Tibial nerve (tissue), 4 donors: ENCODE data around the gene FBL. TPM values are rescaled to one million over a fixed set of nuclear protein-coding genes. Genes with fewer than 3 reads are reported as not detected.

Experiments used
- DNase-seq, 2 donors: peaks; one replicate each; pipeline ENCODE4 v3.0.0-alpha.2; 2019; ENCODE audit warnings: low spot score in 2 of 2
- H3K27ac ChIP-seq, 4 donors: fragments of 200-600 bp; sonication (generic) in 3 of 4; one replicate each; pipeline ENCODE4 v1.5.1; 2017 to 2019; ENCODE audit warnings: mild to moderate bottlenecking in 1 of 4
- H3K27me3 ChIP-seq, 2 donors: fragments of 200-600 bp; sonication (generic) in 1 of 2; one replicate each; pipeline versions ENCODE4 v1.5.1 to v1.6.0; 2017 to 2019
- H3K36me3 ChIP-seq, 3 donors: fragments of 200-600 bp; sonication (generic); one replicate each; pipeline ENCODE4 v1.5.1; 2018 to 2019
- H3K4me1 ChIP-seq, 4 donors: fragments of 200-600 bp; sonication (generic) in 3 of 4; one replicate each; pipeline ENCODE4 v1.5.1; 2017 to 2019
- H3K4me3 ChIP-seq, 4 donors: fragments of 200-600 bp; sonication (generic) in 3 of 4; one replicate each; pipeline ENCODE4 v1.5.1; 2017 to 2019; ENCODE audit warnings: mild to moderate bottlenecking in 1 of 4, moderate library complexity in 1 of 4
- H3K9me3 ChIP-seq, 4 donors: fragments of 200-600 bp; sonication (generic) in 3 of 4; one replicate each; pipeline ENCODE4 v1.5.1; 2017 to 2019
- CTCF ChIP-seq, 5 experiments: fragments of 200-600 bp in 3 of 5; fragments of 450-650 bp in 2 of 5; sonication (generic) in 3 of 5; IDR thresholded peaks; one replicate each; pipeline ENCODE4 v1.5.1; 2016 to 2019; ENCODE audit warnings: antibody characterized with exemption in 5 of 5, mild to moderate bottlenecking in 3 of 5, moderate library complexity in 2 of 5
- EP300 ChIP-seq, 2 donors: sonication (generic); formaldehyde crosslinking; IDR thresholded peaks; one replicate each; pipeline ENCODE4 v1.6.1; 2017; ENCODE audit warnings: antibody characterized with exemption in 2 of 2, mild to moderate bottlenecking in 1 of 2
- POLR2A ChIP-seq, 2 donors: fragments of 450-650 bp; IDR thresholded peaks; one replicate each; pipeline ENCODE4 v1.6.1; 2017; ENCODE audit warnings: antibody characterized with exemption in 2 of 2, mild to moderate bottlenecking in 2 of 2, moderate library complexity in 2 of 2
- WGBS, 2 donors: methylation state at CpG; one replicate each; pipeline ENCODE4 v1.1.5; 2018; 5-methylcytosine and 5-hydroxymethylcytosine counted together
- total RNA-seq, 4 donors: library from RNA; depleted of rRNA; stranded (reverse); fragments of >200 nt; gene quantifications; one replicate each; pipeline ENCODE4 v1.1.0, GENCODE V29; 2016

FBL gene
- total RNA-seq, 4 donors from 2014 or later, result 170 to 204 (median 177) TPM

- no peaks in the 10 kb centered on the region for H3K27me3 ChIP-seq
- peaks cover 2 to 28% (median 8%) of the 10 kb centered on the region in 3 donors for H3K36me3 ChIP-seq
- WGBS, 2 donors, result 84 to 86% methylated on average over 7 of the region's 7 CpGs
- peaks cover 0 to 52% (median 23%) of the 10 kb centered on the region in 4 donors for H3K4me1 ChIP-seq
- DNase-seq, result no peak
- peak overlapping the region in 1 of 4 donors; percentile 42 for H3K27ac ChIP-seq
- H3K4me3 ChIP-seq, result no peak overlapping the region
- H3K9me3 ChIP-seq, result no peaks in the 10 kb centered on the region
- TF ChIP-seq EP300 (IDR thresholded peaks at IDR 0.05), result no peak
- TF ChIP-seq POLR2A (IDR thresholded peaks at IDR 0.05), result no peak
- TF ChIP-seq CTCF (IDR thresholded peaks at IDR 0.05), result no peak
These were observed 3.3 kb downstream of the FBL start for GRCh38 chr19:39842693-39843435.

GRCh38 chr19:39841041-39841440, 5.1 kb downstream of the FBL start:
- peaks cover 8 to 46% (median 8%) of the 10 kb centered on the region in 3 donors for H3K36me3 ChIP-seq
- H3K9me3 ChIP-seq, result no peaks in the 10 kb centered on the region
- no peaks in the 10 kb centered on the region for H3K27me3 ChIP-seq
- H3K27ac ChIP-seq, result no peak overlapping the region
- H3K4me3 ChIP-seq, result no peak overlapping the region
- no peak for DNase-seq
- TF ChIP-seq EP300 (IDR thresholded peaks at IDR 0.05) (no peak), POLR2A (IDR thresholded peaks at IDR 0.05) (no peak), CTCF (IDR thresholded peaks at IDR 0.05) (no peak)
- H3K4me1 ChIP-seq, result peaks cover 0 to 43% (median 19%) of the 10 kb centered on the region in 4 donors
- 93 to 95% methylated on average over 4 of the region's 4 CpGs for WGBS, 2 donors

DNA sequence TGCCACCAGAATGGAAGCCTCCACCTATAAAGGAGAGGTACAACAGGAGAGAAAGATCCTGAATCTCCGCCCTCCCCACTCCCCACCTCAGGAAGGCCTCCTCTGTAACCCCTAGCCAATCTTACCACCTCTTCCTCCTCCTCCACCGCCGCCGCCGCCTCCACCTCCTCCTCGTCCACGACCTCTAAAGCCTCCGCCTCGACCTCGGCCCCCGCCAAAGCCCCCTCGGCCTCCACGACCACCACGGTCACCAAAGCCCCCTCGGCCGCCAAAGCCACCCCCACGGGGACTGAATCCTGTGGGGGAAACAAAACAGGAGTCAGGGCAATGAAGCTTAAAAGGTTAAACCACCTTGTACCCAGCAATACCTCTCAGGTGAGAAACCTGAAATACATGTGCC, 5.7 kb downstream of the FBL start:
- H3K9me3 ChIP-seq, result no peaks in the 10 kb centered on the region
- 89 to 91% methylated on average over 17 of the region's 17 CpGs for WGBS, 2 donors
- no peaks in the 10 kb centered on the region for H3K27me3 ChIP-seq
- no peak for DNase-seq
- H3K4me3 ChIP-seq, result no peak overlapping the region
- no peak overlapping the region for H3K27ac ChIP-seq
- peaks cover 0 to 40% (median 18%) of the 10 kb centered on the region in 4 donors for H3K4me1 ChIP-seq
- H3K36me3 ChIP-seq, result peaks cover 8 to 52% (median 8%) of the 10 kb centered on the region in 3 donors
- TF ChIP-seq POLR2A (IDR thresholded peaks at IDR 0.05) (no peak), EP300 (IDR thresholded peaks at IDR 0.05) (no peak), CTCF (IDR thresholded peaks at IDR 0.05) (no peak)

DNA sequence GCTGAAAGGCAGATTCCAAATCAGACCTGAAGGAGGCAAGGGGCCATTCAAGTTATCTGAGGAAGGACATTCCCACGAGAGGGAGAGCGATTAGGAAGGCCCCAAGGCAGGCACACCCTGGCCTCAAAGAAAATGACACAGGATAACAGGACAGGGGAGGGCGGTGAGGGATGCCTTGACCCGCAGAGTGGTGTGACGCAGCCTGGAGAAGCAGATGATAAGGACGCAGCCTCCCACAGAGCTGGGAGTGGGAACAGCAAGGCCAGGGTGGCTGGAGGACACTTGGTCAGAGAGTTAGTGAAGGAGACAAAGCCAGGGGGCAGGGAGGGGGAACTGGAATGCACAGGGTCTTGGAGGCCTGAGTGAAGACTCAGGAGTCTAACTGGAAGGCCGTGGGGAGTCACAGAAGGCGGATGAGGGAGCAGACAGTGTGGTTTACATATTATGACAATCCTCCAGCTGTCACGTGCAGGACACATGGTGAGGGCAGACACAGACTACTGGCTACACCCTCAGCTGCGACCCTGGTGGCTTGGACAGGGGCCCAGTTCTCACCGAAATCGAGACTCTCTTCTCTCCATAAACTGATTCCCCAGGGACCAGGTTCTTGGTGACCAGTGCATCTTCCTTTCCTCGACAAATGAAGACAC, 6.4 kb downstream of the FBL start:
- no peak for DNase-seq
- no peaks in the 10 kb centered on the region for H3K27me3 ChIP-seq
- peaks cover 0 to 33% (median 11%) of the 10 kb centered on the region in 4 donors for H3K4me1 ChIP-seq
- H3K27ac ChIP-seq, result no peak overlapping the region
- peaks cover 8 to 59% (median 8%) of the 10 kb centered on the region in 3 donors for H3K36me3 ChIP-seq
- no peaks in the 10 kb centered on the region for H3K9me3 ChIP-seq
- TF ChIP-seq POLR2A (IDR thresholded peaks at IDR 0.05), result no peak
- TF ChIP-seq EP300 (IDR thresholded peaks at IDR 0.05), result no peak
- TF ChIP-seq CTCF (IDR thresholded peaks at IDR 0.05), result no peak
- WGBS, 2 donors, result 82 to 84% methylated on average over 13 of the region's 13 CpGs
- no peak overlapping the region for H3K4me3 ChIP-seq

- no peak overlapping the region for H3K27ac ChIP-seq
- no peaks in the 10 kb centered on the region for H3K9me3 ChIP-seq
- WGBS, 2 donors, result 76 to 86% methylated on average over 3 to 4 of the region's 4 CpGs
- peaks cover 8 to 59% (median 8%) of the 10 kb centered on the region in 3 donors for H3K36me3 ChIP-seq
- H3K27me3 ChIP-seq, result no peaks in the 10 kb centered on the region
- TF ChIP-seq EP300 (IDR thresholded peaks at IDR 0.05), result no peak
- no peak for TF ChIP-seq CTCF (IDR thresholded peaks at IDR 0.05)
- no peak for TF ChIP-seq POLR2A (IDR thresholded peaks at IDR 0.05)
- no peak for DNase-seq
- no peak overlapping the region for H3K4me3 ChIP-seq
- H3K4me1 ChIP-seq, result peaks cover 0 to 25% (median 6%) of the 10 kb centered on the region in 4 donors
These were observed 7.6 kb downstream of the FBL start for GRCh38 chr19:39838569-39838968.
